GM23338 (cell line): ENCODE data around the gene TMEM234. TPM values are rescaled to one million over a fixed set of nuclear protein-coding genes. Genes with fewer than 3 reads are reported as not detected.

Experiments used
- ATAC-seq: fragments of 200-7000 bp; cut with Tn5 transposase; 3 replicates; pipeline ENCODE4 v1.9.1; 2020
- DNase-seq: peaks from one replicate; pipeline ENCODE4 v3.0.0-alpha.2; 2015; ENCODE audit warnings: low spot score
- H2AFZ ChIP-seq: fragments of 200-600 bp; sonication (generic); 2 replicates; pipeline ENCODE4 v1.8.0; 2016; ENCODE audit warnings: antibody characterized with exemption, mild to moderate bottlenecking, moderate library complexity
- H3F3A ChIP-seq: fragments of 200-600 bp; sonication (generic); replicated peaks from 2 replicates; pipeline ENCODE4 v1.8.0; 2017; ENCODE audit warnings: antibody characterized with exemption, mixed run types, low read depth
- H3K27ac ChIP-seq: fragments of 200-600 bp; sonication (generic); 2 replicates; pipeline ENCODE4 v1.6.1; 2016; ENCODE audit warnings: low read depth
- H3K27me3 ChIP-seq: fragments of 200-600 bp; sonication (generic); 2 replicates; pipeline ENCODE4 v1.8.0; 2016; ENCODE audit warnings: mild to moderate bottlenecking, mixed run types, moderate library complexity; ENCODE audit not compliant: insufficient read depth
- H3K36me3 ChIP-seq: fragments of 200-600 bp; sonication (generic); 2 replicates; pipeline ENCODE4 v1.8.0; 2016; ENCODE audit warnings: mild to moderate bottlenecking; ENCODE audit not compliant: insufficient read depth
- H3K4me1 ChIP-seq: fragments of 200-600 bp; sonication (generic); 2 replicates; pipeline ENCODE4 v1.8.0; 2016; ENCODE audit warnings: mild to moderate bottlenecking, moderate library complexity; ENCODE audit not compliant: insufficient read depth
- H3K4me2 ChIP-seq: fragments of 200-600 bp; sonication (generic); 2 replicates; pipeline ENCODE4 v1.7.1; 2017; ENCODE audit warnings: mixed run types
- H3K4me3 ChIP-seq: fragments of 200-600 bp; sonication (generic); 2 replicates; pipeline ENCODE4 v1.6.1; 2016; ENCODE audit warnings: mixed run types
- H3K79me2 ChIP-seq: fragments of 200-600 bp; sonication (generic); replicated peaks from 2 replicates; pipeline ENCODE4 v1.8.0; 2017; ENCODE audit warnings: mild to moderate bottlenecking; ENCODE audit not compliant: insufficient read depth
- H3K9me2 ChIP-seq: fragments of 200-600 bp; sonication (generic); 2 replicates; pipeline ENCODE4 v1.8.0; 2017; ENCODE audit not compliant: insufficient read depth
- H4K20me1 ChIP-seq: fragments of 200-600 bp; sonication (generic); replicated peaks from 2 replicates; pipeline ENCODE4 v1.8.0; 2017; ENCODE audit warnings: mild to moderate bottlenecking; ENCODE audit not compliant: insufficient read depth
- H3K27ac Mint-ChIP-seq: 2 replicates; pipeline ENCODE4 v1.8.0; 2020; ENCODE audit warnings: inconsistent platforms, mild to moderate bottlenecking, moderate library complexity, mixed read lengths
- H3K27me3 Mint-ChIP-seq: 3 replicates; pipeline ENCODE4 v1.8.0; 2022; ENCODE audit warnings: low read depth, mild to moderate bottlenecking, moderate library complexity, mixed read lengths, inconsistent platforms; ENCODE audit not compliant: insufficient read depth, poor library complexity
- H3K36me3 Mint-ChIP-seq: 3 replicates; pipeline ENCODE4 v1.8.0; 2021; ENCODE audit warnings: low read depth, mild to moderate bottlenecking, inconsistent platforms, moderate library complexity, mixed read lengths
- H3K4me1 Mint-ChIP-seq: 3 replicates; pipeline ENCODE4 v1.8.0; 2020; ENCODE audit warnings: mild to moderate bottlenecking, inconsistent platforms, mixed read lengths
- H3K4me3 Mint-ChIP-seq: 3 replicates; pipeline ENCODE4 v1.8.0; 2021; ENCODE audit warnings: moderate library complexity, mild to moderate bottlenecking, inconsistent platforms, mixed read lengths
- H3K9me3 Mint-ChIP-seq: 3 replicates; pipeline ENCODE4 v1.8.0; 2020; ENCODE audit warnings: moderate library complexity, mild to moderate bottlenecking, inconsistent platforms, mixed read lengths
- CREB1 ChIP-seq: fragments of 250-450 bp; sonication (Bioruptor Pico); IDR thresholded peaks from 2 replicates; pipeline ENCODE4 v1.5.0; 2020; ENCODE audit warnings: low read depth, mild to moderate bottlenecking, moderate library complexity
- EZH2 ChIP-seq: fragments of 200-600 bp; sonication (generic); IDR thresholded peaks from one replicate; pipeline ENCODE4 v1.8.0; 2017; ENCODE audit warnings: antibody characterized with exemption, mild to moderate bottlenecking, low read depth; ENCODE audit not compliant: unreplicated experiment
- EZH2phosphoT487 ChIP-seq: fragments of 200-600 bp; sonication (generic); IDR thresholded peaks from one replicate; pipeline ENCODE4 v1.8.1; 2018; ENCODE audit warnings: antibody characterized with exemption; ENCODE audit not compliant: unreplicated experiment
- NANOG ChIP-seq: IDR thresholded peaks from 2 replicates; pipeline ENCODE4 v1.6.1; 2016; ENCODE audit warnings: antibody characterized with exemption, borderline replicate concordance
- POLR2AphosphoS5 ChIP-seq: IDR thresholded peaks from 2 replicates; pipeline ENCODE4 v1.6.1; 2016; ENCODE audit warnings: antibody characterized with exemption, low read depth
- STAT1 ChIP-seq: IDR thresholded peaks from one replicate; pipeline ENCODE4 v1.6.1; 2016; ENCODE audit warnings: antibody characterized with exemption; ENCODE audit not compliant: unreplicated experiment
- ZNF114 ChIP-seq: fragments of 250-450 bp; sonication (Bioruptor Pico); IDR thresholded peaks from 2 replicates; pipeline ENCODE4 v1.5.0; 2020; ENCODE audit warnings: mild to moderate bottlenecking, moderate library complexity
- ZNF331 ChIP-seq: fragments of 250-450 bp; sonication (Bioruptor Pico); IDR thresholded peaks from 2 replicates; pipeline ENCODE4 v1.5.0; 2020; ENCODE audit warnings: low read depth, mild to moderate bottlenecking, moderate library complexity
- polyA plus RNA-seq: library from polyadenylated mRNA; unstranded; fragments of >200 nt; fragmentation: Nextera tagmentation; extraction: Ambion mirVana; gene quantifications from 2 replicates; pipeline ENCODE4 v1.2.1, GENCODE V29; 2016
- total RNA-seq: library from RNA; depleted of rRNA; stranded (reverse); fragments of >200 nt; shearing (Covaris generic); gene quantifications from 2 replicates; pipeline ENCODE4 v1.2.3, GENCODE V29; 2014
- TF ChIP-seq, protein P1 (sequence below): fragments of 250-450 bp; sonication (Bioruptor Pico); IDR thresholded peaks from 2 replicates; pipeline ENCODE4 v1.5.0; 2020; ENCODE audit warnings: mild to moderate bottlenecking, moderate library complexity
- TF ChIP-seq, protein P2 (sequence below): IDR thresholded peaks from one replicate; pipeline ENCODE4 v1.6.1; 2018; ENCODE audit warnings: antibody characterized with exemption; ENCODE audit not compliant: unreplicated experiment
- TF ChIP-seq, protein P3 (sequence below), 2 experiments: fragments of 200-600 bp in 1 of 2; sonication (generic) in 1 of 2; conservative IDR thresholded peaks; 2 replicates each; pipeline versions ENCODE4 v1.5.1 to v1.6.1; 2016 to 2017; ENCODE audit warnings: antibody characterized with exemption in 2 of 2, low read depth in 2 of 2, mild to moderate bottlenecking in 2 of 2, moderate library complexity in 1 of 2
- TF ChIP-seq, protein P4 (sequence below): IDR thresholded peaks from 2 replicates; pipeline ENCODE4 v1.6.1; 2016; ENCODE audit warnings: antibody characterized with exemption

The TMEM234 gene
- total and polyA plus RNA-seq, 2 experiments from 2014 or later, result 4.7 to 8.2 TPM

DNA sequence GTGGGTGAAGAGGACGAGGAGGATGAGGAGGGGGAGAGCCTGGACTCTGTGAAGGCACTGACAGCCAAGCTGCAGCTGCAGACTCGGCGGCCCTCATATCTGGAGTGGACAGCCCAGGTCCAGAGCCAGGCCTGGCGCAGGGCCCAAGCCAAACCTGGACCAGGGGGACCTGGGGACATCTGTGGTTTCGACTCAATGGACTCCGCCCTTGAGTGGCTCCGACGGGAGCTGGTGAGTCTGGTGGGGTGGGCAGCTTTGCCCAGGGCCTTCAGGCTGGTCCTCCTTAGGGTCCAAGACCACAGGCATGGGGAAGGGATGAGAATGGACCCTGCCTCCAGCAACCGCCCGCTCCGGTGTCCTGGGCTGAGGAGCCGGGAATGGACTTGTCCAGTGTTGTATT lies 25.3 kb upstream of the TMEM234 start:
- Histone ChIP-seq H3F3A (peaks cover 24% of the 10 kb centered on the region), H3K9me2 (no peaks in the 10 kb centered on the region), H3K4me1 (peaks cover 35% of the 10 kb centered on the region), H3K27ac (no peak overlapping the region), H4K20me1 (no peaks in the 10 kb centered on the region), H3K4me2 (no peak overlapping the region), H3K36me3 (no peaks in the 10 kb centered on the region), H3K27me3 (no peaks in the 10 kb centered on the region), H3K4me3 (no peak overlapping the region), H3K79me2 (no peaks in the 10 kb centered on the region), H2AFZ (no peak overlapping the region)
- no peak overlapping the region for H3K4me3 Mint-ChIP-seq
- ATAC-seq (no peak), DNase-seq (no peak)
- TF ChIP-seq NANOG, result no peak
- no peak for TF ChIP-seq EZH2
- no peak for TF ChIP-seq ZNF331 (CRISPR knock-in tag)
- TF ChIP-seq EZH2phosphoT487, result no peak
- TF ChIP-seq STAT1, result no peak
- no peak for TF ChIP-seq POLR2AphosphoS5
- no peak for TF ChIP-seq ZNF114
- no peak for TF ChIP-seq CREB1 (CRISPR knock-in tag)
- TF ChIP-seq, protein P1, sequence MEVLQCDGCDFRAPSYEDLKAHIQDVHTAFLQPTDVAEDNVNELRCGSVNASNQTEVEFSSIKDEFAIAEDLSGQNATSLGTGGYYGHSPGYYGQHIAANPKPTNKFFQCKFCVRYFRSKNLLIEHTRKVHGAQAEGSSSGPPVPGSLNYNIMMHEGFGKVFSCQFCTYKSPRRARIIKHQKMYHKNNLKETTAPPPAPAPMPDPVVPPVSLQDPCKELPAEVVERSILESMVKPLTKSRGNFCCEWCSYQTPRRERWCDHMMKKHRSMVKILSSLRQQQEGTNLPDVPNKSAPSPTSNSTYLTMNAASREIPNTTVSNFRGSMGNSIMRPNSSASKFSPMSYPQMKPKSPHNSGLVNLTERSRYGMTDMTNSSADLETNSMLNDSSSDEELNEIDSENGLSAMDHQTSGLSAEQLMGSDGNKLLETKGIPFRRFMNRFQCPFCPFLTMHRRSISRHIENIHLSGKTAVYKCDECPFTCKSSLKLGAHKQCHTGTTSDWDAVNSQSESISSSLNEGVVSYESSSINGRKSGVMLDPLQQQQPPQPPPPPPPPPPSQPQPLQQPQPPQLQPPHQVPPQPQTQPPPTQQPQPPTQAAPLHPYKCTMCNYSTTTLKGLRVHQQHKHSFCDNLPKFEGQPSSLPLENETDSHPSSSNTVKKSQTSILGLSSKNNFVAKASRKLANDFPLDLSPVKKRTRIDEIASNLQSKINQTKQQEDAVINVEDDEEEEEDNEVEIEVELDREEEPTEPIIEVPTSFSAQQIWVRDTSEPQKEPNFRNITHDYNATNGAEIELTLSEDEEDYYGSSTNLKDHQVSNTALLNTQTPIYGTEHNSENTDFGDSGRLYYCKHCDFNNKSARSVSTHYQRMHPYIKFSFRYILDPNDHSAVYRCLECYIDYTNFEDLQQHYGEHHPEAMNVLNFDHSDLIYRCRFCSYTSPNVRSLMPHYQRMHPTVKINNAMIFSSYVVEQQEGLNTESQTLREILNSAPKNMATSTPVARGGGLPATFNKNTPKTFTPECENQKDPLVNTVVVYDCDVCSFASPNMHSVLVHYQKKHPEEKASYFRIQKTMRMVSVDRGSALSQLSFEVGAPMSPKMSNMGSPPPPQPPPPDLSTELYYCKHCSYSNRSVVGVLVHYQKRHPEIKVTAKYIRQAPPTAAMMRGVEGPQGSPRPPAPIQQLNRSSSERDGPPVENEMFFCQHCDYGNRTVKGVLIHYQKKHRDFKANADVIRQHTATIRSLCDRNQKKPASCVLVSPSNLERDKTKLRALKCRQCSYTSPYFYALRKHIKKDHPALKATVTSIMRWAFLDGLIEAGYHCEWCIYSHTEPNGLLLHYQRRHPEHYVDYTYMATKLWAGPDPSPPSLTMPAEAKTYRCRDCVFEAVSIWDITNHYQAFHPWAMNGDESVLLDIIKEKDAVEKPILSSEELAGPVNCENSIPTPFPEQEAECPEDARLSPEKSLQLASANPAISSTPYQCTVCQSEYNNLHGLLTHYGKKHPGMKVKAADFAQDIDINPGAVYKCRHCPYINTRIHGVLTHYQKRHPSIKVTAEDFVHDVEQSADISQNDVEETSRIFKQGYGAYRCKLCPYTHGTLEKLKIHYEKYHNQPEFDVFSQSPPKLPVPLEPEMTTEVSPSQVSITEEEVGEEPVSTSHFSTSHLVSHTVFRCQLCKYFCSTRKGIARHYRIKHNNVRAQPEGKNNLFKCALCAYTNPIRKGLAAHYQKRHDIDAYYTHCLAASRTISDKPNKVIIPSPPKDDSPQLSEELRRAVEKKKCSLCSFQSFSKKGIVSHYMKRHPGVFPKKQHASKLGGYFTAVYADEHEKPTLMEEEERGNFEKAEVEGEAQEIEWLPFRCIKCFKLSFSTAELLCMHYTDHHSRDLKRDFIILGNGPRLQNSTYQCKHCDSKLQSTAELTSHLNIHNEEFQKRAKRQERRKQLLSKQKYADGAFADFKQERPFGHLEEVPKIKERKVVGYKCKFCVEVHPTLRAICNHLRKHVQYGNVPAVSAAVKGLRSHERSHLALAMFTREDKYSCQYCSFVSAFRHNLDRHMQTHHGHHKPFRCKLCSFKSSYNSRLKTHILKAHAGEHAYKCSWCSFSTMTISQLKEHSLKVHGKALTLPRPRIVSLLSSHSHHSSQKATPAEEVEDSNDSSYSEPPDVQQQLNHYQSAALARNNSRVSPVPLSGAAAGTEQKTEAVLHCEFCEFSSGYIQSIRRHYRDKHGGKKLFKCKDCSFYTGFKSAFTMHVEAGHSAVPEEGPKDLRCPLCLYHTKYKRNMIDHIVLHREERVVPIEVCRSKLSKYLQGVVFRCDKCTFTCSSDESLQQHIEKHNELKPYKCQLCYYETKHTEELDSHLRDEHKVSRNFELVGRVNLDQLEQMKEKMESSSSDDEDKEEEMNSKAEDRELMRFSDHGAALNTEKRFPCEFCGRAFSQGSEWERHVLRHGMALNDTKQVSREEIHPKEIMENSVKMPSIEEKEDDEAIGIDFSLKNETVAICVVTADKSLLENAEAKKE (CRISPR knock-in tag), result no peak
- TF ChIP-seq, protein P2, sequence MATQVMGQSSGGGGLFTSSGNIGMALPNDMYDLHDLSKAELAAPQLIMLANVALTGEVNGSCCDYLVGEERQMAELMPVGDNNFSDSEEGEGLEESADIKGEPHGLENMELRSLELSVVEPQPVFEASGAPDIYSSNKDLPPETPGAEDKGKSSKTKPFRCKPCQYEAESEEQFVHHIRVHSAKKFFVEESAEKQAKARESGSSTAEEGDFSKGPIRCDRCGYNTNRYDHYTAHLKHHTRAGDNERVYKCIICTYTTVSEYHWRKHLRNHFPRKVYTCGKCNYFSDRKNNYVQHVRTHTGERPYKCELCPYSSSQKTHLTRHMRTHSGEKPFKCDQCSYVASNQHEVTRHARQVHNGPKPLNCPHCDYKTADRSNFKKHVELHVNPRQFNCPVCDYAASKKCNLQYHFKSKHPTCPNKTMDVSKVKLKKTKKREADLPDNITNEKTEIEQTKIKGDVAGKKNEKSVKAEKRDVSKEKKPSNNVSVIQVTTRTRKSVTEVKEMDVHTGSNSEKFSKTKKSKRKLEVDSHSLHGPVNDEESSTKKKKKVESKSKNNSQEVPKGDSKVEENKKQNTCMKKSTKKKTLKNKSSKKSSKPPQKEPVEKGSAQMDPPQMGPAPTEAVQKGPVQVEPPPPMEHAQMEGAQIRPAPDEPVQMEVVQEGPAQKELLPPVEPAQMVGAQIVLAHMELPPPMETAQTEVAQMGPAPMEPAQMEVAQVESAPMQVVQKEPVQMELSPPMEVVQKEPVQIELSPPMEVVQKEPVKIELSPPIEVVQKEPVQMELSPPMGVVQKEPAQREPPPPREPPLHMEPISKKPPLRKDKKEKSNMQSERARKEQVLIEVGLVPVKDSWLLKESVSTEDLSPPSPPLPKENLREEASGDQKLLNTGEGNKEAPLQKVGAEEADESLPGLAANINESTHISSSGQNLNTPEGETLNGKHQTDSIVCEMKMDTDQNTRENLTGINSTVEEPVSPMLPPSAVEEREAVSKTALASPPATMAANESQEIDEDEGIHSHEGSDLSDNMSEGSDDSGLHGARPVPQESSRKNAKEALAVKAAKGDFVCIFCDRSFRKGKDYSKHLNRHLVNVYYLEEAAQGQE, result no peak
- TF ChIP-seq, protein P3, sequence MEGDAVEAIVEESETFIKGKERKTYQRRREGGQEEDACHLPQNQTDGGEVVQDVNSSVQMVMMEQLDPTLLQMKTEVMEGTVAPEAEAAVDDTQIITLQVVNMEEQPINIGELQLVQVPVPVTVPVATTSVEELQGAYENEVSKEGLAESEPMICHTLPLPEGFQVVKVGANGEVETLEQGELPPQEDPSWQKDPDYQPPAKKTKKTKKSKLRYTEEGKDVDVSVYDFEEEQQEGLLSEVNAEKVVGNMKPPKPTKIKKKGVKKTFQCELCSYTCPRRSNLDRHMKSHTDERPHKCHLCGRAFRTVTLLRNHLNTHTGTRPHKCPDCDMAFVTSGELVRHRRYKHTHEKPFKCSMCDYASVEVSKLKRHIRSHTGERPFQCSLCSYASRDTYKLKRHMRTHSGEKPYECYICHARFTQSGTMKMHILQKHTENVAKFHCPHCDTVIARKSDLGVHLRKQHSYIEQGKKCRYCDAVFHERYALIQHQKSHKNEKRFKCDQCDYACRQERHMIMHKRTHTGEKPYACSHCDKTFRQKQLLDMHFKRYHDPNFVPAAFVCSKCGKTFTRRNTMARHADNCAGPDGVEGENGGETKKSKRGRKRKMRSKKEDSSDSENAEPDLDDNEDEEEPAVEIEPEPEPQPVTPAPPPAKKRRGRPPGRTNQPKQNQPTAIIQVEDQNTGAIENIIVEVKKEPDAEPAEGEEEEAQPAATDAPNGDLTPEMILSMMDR (conservative IDR thresholded peaks at IDR 0.05; ENCODE audit: low read depth in 2 of 2), result no peak
- TF ChIP-seq, protein P4, sequence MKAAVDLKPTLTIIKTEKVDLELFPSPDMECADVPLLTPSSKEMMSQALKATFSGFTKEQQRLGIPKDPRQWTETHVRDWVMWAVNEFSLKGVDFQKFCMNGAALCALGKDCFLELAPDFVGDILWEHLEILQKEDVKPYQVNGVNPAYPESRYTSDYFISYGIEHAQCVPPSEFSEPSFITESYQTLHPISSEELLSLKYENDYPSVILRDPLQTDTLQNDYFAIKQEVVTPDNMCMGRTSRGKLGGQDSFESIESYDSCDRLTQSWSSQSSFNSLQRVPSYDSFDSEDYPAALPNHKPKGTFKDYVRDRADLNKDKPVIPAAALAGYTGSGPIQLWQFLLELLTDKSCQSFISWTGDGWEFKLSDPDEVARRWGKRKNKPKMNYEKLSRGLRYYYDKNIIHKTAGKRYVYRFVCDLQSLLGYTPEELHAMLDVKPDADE, result no peak
- no peaks in the 10 kb centered on the region for H3K9me3 Mint-ChIP-seq
- H3K36me3 Mint-ChIP-seq, result no peaks in the 10 kb centered on the region
- no peak overlapping the region for H3K27ac Mint-ChIP-seq
- peaks cover 34% of the 10 kb centered on the region for H3K4me1 Mint-ChIP-seq
- peaks cover 18% of the 10 kb centered on the region for H3K27me3 Mint-ChIP-seq
